ENCODE measurements around the gene VAV2.

DNA sequence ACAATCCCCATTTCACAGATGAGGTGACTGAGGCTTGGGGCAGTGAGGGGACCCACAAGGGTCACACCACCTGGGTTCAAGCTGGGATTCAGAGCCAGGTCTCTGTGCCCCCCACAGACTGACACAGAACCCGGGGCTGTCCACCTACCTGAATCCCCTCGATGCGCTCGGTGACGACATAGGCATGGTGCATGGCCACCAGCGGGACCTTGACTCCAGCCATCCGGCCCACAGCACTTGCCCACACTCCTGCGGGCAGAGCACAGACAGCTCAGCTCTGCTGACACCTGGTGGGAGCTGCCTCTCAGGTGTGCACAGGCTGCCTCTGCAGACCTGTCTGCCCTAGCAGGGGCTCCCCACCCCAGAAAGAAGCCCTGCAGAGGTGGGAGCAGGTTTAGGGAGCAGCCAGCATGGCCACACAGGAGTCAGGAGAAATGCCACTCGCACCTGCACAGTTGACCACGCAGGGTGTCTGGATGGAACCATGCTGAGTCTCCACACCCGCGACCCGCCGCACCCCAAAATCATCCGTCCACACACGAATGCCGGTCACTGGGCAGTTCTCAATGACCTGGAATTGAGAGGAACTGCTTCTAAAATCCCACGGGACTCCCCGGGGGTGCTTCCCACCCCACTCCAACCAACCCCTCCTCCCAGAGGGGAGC, 262.4 kb downstream of the VAV2 start:
- TF ChIP-seq, protein P1, sequence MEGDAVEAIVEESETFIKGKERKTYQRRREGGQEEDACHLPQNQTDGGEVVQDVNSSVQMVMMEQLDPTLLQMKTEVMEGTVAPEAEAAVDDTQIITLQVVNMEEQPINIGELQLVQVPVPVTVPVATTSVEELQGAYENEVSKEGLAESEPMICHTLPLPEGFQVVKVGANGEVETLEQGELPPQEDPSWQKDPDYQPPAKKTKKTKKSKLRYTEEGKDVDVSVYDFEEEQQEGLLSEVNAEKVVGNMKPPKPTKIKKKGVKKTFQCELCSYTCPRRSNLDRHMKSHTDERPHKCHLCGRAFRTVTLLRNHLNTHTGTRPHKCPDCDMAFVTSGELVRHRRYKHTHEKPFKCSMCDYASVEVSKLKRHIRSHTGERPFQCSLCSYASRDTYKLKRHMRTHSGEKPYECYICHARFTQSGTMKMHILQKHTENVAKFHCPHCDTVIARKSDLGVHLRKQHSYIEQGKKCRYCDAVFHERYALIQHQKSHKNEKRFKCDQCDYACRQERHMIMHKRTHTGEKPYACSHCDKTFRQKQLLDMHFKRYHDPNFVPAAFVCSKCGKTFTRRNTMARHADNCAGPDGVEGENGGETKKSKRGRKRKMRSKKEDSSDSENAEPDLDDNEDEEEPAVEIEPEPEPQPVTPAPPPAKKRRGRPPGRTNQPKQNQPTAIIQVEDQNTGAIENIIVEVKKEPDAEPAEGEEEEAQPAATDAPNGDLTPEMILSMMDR (IDR thresholded peaks at IDR 0.05): no peak
- no peak for TF ChIP-seq POLR2A (IDR thresholded peaks at IDR 0.05)

Data from sigmoid colon (tissue), 3 donors.